HEK293T (cell line): ENCODE data around the gene APOA4.

ENCODE experiments used
- BHLHE40 ChIP-seq: fragments of 450-650 bp; IDR thresholded peaks from 2 replicates; pipeline ENCODE4 v1.6.1; 2016; ENCODE audit warnings: mild to moderate bottlenecking, moderate library complexity, borderline replicate concordance
- LEF1 ChIP-seq: fragments of 450-650 bp; IDR thresholded peaks from 2 replicates; pipeline ENCODE4 v1.6.1; 2017; ENCODE audit warnings: mild to moderate bottlenecking, borderline replicate concordance

DNA sequence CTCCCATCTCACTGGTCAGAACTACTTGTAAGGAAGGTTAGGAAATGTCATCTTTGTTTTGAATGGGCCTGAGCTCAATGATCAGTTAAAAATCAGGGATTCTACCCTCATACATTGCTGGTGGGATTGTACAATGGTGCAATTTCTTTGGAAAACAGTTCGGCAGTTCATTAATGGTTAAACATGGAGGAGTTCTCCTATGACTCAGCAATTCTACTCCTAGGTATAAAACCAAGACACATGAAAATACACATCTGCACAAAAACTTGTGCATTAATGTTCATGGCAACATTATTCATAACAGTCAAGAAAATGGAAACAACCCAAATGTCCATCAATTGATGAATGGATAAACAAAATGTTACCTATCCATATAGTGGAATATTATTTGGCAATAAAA lies 26.6 kb downstream of the APOA4 start:
- TF ChIP-seq BHLHE40 (no peak), LEF1 (no peak)
